Endothelial cell (in vitro differentiated cells): Measurements from ENCODE around the gene TMEM198. TPM values are rescaled to one million over a fixed set of nuclear protein-coding genes. Genes with fewer than 3 reads are reported as not detected.
A peak's percentile ranks its signal among the peaks of the same experiment; 100 is the strongest.

Experiments used
- DNase-seq: peaks from one replicate; pipeline ENCODE4 v3.0.0; 2021; ENCODE audit warnings: low spot score
- H3K27ac Mint-ChIP-seq: one replicate; pipeline ENCODE4 v1.8.0; 2021; ENCODE audit warnings: mixed read lengths, inconsistent platforms; ENCODE audit not compliant: unreplicated experiment
- H3K27me3 Mint-ChIP-seq: one replicate; pipeline ENCODE4 v1.8.0; 2021; ENCODE audit warnings: mild to moderate bottlenecking, moderate library complexity, mixed read lengths, inconsistent platforms; ENCODE audit not compliant: unreplicated experiment
- H3K36me3 Mint-ChIP-seq: one replicate; pipeline ENCODE4 v1.8.0; 2021; ENCODE audit warnings: mild to moderate bottlenecking, low read depth, mixed read lengths, inconsistent platforms; ENCODE audit not compliant: unreplicated experiment
- H3K4me1 Mint-ChIP-seq: one replicate; pipeline ENCODE4 v1.8.0; 2021; ENCODE audit warnings: mild to moderate bottlenecking, mixed read lengths, inconsistent platforms; ENCODE audit not compliant: unreplicated experiment
- H3K4me3 Mint-ChIP-seq: one replicate; pipeline ENCODE4 v1.8.0; 2021; ENCODE audit warnings: mild to moderate bottlenecking, mixed read lengths, inconsistent platforms; ENCODE audit not compliant: unreplicated experiment
- H3K9me3 Mint-ChIP-seq: one replicate; pipeline ENCODE4 v1.8.0; 2021; ENCODE audit warnings: mixed read lengths, inconsistent platforms; ENCODE audit not compliant: unreplicated experiment
- total RNA-seq: library from RNA; stranded (reverse); fragmentation: NEBNext Ultra II Directional; extraction: Animal tissue kit (Norgen Biotek cat#: 25700); gene quantifications from one replicate; pipeline ENCODE4 v1.2.1, GENCODE V29; 2021; ENCODE audit not compliant: unreplicated experiment
- TF ChIP-seq, protein P1 (sequence below): fragments of 200-600 bp; sonication (generic); IDR thresholded peaks from one replicate; pipeline ENCODE4 v1.5.0; 2021; ENCODE audit warnings: antibody characterized with exemption; ENCODE audit not compliant: unreplicated experiment

The TMEM198 gene
- total RNA-seq, 1 donor from 2014 or later: not detected

DNA sequence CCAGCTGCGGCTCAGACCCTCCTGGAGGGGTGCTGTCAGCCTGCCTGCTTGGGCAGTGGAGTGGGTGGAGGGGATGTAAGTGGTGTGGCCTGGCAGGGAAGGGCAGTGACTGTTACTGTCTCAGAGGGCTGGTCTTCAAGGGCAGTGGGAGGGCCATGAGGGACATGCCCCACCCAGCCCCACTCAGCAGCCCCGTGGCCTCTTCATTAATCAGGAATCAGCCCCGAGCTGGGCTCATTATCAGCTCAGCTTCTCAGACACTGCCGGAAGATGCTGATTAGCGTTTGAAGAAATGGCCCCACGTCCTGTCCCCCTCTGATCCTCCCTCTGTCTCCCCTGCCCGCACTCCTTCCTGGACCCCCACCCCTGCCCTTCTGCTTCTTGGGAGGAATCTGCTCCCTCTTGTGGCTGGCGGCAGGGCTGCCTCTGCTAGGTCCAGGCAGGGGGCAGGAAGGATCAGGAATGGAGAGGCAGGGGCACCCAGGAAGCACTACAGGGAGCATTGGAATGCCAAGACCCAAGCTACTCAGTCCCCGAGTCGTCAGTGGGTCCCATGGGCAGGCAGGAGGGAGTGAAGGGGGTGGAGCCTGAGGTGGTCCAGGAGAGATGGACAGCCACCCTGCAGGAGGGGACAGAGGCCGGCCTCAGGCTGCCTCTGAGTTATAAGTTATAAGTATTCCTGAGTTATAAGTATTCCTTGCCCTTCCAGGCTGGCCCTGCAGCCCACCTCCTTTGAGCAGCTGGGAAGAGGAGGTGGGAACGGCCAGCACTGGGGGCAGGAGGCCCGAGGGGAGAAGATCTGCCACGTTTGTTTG, 22.6 kb upstream of the TMEM198 start:
- peak; percentile 67 for DNase-seq
- H3K4me3 Mint-ChIP-seq: no peak overlapping the region
- H3K27ac Mint-ChIP-seq: no peak overlapping the region
- H3K9me3 Mint-ChIP-seq: no peaks in the 10 kb centered on the region
- peaks cover 53% of the 10 kb centered on the region for H3K4me1 Mint-ChIP-seq
- no peaks in the 10 kb centered on the region for H3K36me3 Mint-ChIP-seq
- peaks cover 36% of the 10 kb centered on the region for H3K27me3 Mint-ChIP-seq
- TF ChIP-seq, protein P1, sequence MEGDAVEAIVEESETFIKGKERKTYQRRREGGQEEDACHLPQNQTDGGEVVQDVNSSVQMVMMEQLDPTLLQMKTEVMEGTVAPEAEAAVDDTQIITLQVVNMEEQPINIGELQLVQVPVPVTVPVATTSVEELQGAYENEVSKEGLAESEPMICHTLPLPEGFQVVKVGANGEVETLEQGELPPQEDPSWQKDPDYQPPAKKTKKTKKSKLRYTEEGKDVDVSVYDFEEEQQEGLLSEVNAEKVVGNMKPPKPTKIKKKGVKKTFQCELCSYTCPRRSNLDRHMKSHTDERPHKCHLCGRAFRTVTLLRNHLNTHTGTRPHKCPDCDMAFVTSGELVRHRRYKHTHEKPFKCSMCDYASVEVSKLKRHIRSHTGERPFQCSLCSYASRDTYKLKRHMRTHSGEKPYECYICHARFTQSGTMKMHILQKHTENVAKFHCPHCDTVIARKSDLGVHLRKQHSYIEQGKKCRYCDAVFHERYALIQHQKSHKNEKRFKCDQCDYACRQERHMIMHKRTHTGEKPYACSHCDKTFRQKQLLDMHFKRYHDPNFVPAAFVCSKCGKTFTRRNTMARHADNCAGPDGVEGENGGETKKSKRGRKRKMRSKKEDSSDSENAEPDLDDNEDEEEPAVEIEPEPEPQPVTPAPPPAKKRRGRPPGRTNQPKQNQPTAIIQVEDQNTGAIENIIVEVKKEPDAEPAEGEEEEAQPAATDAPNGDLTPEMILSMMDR: peak; percentile 62

DNA sequence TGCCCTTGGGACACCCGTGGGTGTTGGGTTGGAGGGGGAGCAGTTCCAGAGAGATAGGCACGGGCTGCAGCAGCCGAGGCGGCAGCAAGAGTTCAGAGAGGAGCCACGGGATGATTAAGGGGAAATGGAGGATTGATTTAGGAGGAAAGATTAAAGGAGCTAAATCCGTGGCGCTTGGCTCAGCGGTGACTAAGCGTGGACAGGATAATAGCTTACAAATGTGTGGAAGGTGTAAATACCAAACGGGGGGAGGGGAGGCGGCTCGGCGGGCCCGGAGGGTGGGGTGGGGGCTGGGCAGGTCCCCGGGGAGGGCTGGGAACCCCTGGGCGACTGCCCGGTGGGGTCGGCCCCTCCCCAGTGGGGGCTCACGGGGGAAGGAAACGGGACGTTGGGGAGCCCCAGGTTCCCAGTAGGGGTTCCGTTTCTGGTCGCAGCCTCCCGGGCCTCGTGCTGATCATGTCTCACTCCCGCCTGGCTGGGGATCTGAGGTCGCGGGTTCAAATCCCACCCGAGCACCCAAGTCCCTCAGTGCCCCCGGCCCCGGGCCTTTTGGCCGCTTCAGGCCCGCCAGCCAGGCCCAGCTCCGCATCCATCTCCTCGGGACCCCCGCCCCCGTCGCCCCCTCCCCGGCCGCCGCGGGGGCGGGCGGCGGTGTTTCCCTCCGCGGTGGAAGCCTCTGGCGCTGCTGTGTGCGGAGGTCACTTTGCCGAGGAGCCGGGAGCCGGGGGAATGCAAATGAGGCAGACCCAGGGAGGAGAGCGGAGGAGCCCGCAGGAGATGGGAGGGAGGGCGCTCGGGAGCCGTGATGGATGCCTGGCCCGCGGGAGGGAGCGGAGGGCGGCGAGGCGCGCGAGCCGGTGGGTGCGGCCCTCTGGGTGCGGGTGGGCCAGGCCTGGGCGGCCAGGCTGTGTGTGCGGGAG, 21.5 kb upstream of the TMEM198 start:
- peaks cover 45% of the 10 kb centered on the region for H3K4me1 Mint-ChIP-seq

DNA sequence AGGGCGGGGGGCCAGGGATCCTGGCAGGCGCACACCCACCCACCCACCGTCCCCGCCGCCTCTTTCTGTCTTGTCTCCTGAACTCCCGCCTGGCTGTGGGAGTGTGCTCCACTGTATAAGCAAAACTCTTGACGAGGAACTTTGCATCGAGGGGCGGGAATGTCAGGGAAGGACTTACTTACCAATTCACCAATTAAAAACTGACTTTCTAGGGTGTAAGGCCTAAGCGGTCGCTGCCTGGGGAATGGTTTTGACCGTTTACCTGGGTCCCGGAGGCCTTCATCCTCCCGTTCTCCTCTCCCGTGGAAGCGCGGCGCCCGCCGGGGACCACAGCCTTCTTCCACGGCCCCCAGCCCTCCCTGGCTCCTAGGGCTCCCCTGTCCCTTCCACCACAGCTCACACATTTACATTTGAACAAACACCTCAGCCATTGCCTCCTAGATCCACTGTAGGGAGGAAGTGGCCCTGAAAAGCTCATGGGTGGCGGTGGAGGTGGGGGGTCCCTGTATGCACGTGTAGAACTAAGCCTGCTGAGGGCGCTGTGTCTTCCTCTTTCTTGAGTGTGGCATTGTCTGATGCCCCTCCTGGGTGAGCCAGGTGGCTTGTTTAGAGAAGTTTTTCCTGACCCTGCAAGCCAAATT, 20.7 kb upstream of the TMEM198 start:
- no peak overlapping the region for H3K27ac Mint-ChIP-seq
- no peak overlapping the region for H3K4me3 Mint-ChIP-seq
- H3K9me3 Mint-ChIP-seq: no peaks in the 10 kb centered on the region
- TF ChIP-seq, protein P1: peak; percentile 27
- peaks cover 37% of the 10 kb centered on the region for H3K4me1 Mint-ChIP-seq
- H3K36me3 Mint-ChIP-seq: no peaks in the 10 kb centered on the region
- peaks cover 30% of the 10 kb centered on the region for H3K27me3 Mint-ChIP-seq
- DNase-seq: no peak

More for the DNA sequence above, 21.5 kb upstream of the TMEM198 start:
- TF ChIP-seq, protein P1: no peak
- H3K27ac Mint-ChIP-seq: no peak overlapping the region
- H3K9me3 Mint-ChIP-seq: no peaks in the 10 kb centered on the region
- peak; percentile 49 for DNase-seq
- no peak overlapping the region for H3K4me3 Mint-ChIP-seq
- H3K36me3 Mint-ChIP-seq: no peaks in the 10 kb centered on the region
- peaks cover 37% of the 10 kb centered on the region for H3K27me3 Mint-ChIP-seq

DNA sequence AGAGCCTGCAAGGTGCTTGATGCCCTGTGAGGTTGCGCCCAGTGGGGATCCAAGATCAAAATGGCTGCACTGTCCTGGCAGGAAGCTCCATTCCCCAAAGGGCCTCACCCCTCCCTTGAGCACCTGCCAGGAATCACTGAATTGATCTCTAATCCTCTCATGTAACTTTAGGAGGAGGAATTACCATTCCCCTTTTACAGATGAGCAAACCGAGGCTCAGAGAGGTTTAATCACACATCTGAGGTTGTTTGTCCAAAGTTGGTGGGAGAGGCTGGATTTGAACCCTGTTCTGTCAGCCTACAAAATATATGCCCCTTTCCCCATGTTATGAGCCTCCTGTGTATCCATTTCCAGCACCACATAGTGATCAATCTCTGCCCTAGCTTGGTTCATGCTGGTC, 19.0 kb upstream of the TMEM198 start:
- no peaks in the 10 kb centered on the region for H3K36me3 Mint-ChIP-seq
- H3K4me1 Mint-ChIP-seq: peaks cover 37% of the 10 kb centered on the region
- H3K27me3 Mint-ChIP-seq: peaks cover 29% of the 10 kb centered on the region
- no peak overlapping the region for H3K27ac Mint-ChIP-seq
- TF ChIP-seq, protein P1: no peak
- H3K9me3 Mint-ChIP-seq: no peaks in the 10 kb centered on the region
- DNase-seq: no peak
- peak overlapping the region; percentile 33 for H3K4me3 Mint-ChIP-seq
